ENCODE measurements around the gene RAB6A. TPM values are rescaled to one million over a fixed set of nuclear protein-coding genes. Genes with fewer than 3 reads are reported as not detected.
"Not testable (repeated sequence)": the region's sequence is repeated elsewhere in the genome, so short reads cannot be mapped to it uniquely, and the experiment has no call there.

The RAB6A gene
- total RNA-seq, 2 experiments from 2014 or later, result 85.3 to 94.2 TPM

- H3K9me3 Mint-ChIP-seq (ENCODE audit: low read depth), result no peaks in the 10 kb centered on the region
- DNase-seq (no peak), ATAC-seq (no peak)
- no peak overlapping the region for H3K27ac Mint-ChIP-seq
- peaks cover 25% of the 10 kb centered on the region for H3K4me1 Mint-ChIP-seq
- peaks cover 7% of the 10 kb centered on the region for H3K36me3 Mint-ChIP-seq
- CTCF ChIA-PET, result no interaction called here
- no peaks in the 10 kb centered on the region for H3K27me3 Mint-ChIP-seq
- H3K4me3 Mint-ChIP-seq, result no peak overlapping the region
These were observed 3.3 kb downstream of the RAB6A start for GRCh38 chr11:73757598-73757997.

DNA sequence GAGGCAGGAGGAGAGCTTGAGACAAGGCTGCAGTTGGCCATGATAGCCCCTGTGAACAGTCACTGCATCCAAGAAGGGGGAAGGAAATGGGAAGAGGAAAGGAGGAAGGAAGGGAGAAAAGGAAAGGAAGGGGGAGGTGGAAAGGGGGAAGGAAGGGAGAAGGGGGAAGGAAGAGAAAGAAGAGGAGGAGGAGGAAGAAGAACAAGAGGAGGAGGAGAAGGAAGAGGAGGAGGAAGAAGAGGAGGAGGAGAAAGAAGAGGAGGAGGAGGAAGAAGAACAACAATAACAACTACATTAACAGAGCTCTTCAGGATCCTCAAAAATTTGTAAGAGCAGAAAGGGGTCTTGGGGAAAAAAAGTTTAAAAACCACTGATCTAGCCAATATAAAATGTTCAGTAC is 5.2 kb downstream of the RAB6A start:
- Mint-ChIP-seq H3K36me3 (peaks cover 9% of the 10 kb centered on the region), H3K27ac (no peak overlapping the region), H3K4me3 (no peak overlapping the region), H3K4me1 (peaks cover 32% of the 10 kb centered on the region), H3K27me3 (no peaks in the 10 kb centered on the region), H3K9me3 (ENCODE audit: low read depth) (no peaks in the 10 kb centered on the region)
- DNase-seq (no peak), ATAC-seq (no peak)
- CTCF ChIA-PET, result no interaction called here

GRCh38 chr11:73753938-73754337 is 6.9 kb downstream of the RAB6A start:
- DNase-seq, result no peak
- CTCF ChIA-PET, result no interaction called here
- Mint-ChIP-seq H3K9me3 (ENCODE audit: low read depth) (no peaks in the 10 kb centered on the region), H3K36me3 (peaks cover 9% of the 10 kb centered on the region), H3K4me1 (peaks cover 22% of the 10 kb centered on the region), H3K27me3 (no peaks in the 10 kb centered on the region), H3K27ac (no peak overlapping the region), H3K4me3 (no peak overlapping the region)
- no peak for ATAC-seq

DNA sequence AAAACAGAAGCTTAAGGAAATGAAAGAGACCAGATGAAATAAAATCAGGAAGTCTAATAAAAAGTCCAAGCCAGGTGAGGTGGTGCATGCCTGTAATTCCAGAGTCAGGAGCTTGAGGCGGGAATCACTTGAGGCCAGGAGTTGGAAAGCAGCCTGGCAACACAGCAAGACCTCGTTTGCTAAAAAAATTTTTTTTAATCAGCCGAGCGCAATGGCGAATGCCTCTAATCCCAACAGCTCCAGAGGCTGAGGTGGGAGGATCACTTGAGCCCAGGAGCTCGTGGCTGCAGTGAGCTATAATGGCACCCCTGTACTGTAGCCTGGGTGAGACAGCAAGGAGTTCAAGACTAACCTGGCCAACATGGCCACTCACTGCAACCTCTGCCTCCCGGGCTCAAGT is 8.0 kb downstream of the RAB6A start:
- DNase-seq (no peak), ATAC-seq (no peak)
- Mint-ChIP-seq H3K27ac (no peak overlapping the region), H3K4me3 (no peak overlapping the region), H3K9me3 (ENCODE audit: low read depth) (no peaks in the 10 kb centered on the region), H3K27me3 (no peaks in the 10 kb centered on the region), H3K36me3 (peaks cover 9% of the 10 kb centered on the region), H3K4me1 (peaks cover 15% of the 10 kb centered on the region)
- CTCF ChIA-PET, result interaction anchor here (1.6 kb wide), 1 partner anchor 127 kb away, joined by 3 read pairs; no protein-coding TSS in a partner anchor

DNA sequence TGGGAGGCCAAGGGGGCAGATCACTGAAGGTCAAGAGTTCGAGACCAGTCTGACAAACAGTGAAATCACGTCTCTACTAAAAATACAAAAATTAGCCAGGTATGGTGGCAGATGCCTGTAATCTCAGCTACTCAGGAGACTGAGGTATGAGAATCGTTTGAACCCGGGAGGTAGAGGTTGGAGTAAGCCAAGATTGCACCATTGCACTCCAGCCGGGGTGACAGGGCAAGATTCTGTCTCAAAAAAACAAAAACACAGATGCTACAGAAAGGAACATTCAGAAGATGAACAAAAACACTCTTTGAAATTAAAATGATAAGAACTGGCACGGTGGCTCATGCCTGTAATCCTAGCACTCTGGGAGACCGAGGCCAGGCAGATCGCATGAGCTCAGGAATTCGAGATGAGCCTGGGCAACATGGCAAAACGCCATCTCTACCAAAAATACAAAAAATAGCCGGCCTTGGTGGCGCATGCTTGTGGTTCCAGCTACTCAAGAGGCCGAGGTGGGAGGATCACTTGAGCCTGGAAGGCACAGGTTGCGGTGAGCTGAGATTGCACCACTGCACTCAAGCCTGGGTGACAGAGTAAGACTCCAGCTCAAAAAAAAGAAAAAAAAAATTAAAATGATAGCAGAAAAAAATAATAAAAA is 8.5 kb downstream of the RAB6A start:
- Mint-ChIP-seq H3K9me3 (ENCODE audit: low read depth) (no peaks in the 10 kb centered on the region), H3K36me3 (peaks cover 8% of the 10 kb centered on the region), H3K27me3 (no peaks in the 10 kb centered on the region), H3K4me3 (no peak overlapping the region), H3K4me1 (peaks cover 13% of the 10 kb centered on the region), H3K27ac (no peak overlapping the region)
- CTCF ChIA-PET, result interaction anchor here (1.6 kb wide), 1 partner anchor 126 kb away, joined by 3 read pairs; no protein-coding TSS in a partner anchor
- ATAC-seq, result no peak
- DNase-seq, result no peak

DNA sequence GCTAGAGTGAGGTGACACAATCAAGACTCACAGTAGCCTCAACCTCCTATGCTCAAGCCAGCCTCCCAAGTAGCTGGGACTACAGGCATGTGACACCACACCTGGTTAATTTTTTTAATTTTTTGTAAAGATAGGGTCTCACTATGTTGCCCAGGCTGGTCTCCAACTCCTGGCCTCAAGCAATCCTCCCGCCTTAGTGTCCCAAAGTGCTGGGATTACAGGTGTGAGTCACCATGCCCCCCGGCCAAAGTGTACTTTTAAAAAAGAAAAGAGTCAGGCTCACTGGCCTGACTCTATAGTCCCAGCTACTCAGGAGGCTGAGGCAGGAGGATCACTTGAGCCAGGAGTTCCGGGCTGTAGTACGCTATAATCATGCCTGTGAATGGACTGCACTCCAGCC is 10.0 kb downstream of the RAB6A start:
- CTCF ChIA-PET; ATAC-seq; H3K36me3 Mint-ChIP-seq; H3K27me3 Mint-ChIP-seq; H3K4me3 Mint-ChIP-seq; H3K9me3 Mint-ChIP-seq (ENCODE audit: low read depth); H3K27ac Mint-ChIP-seq; DNase-seq: not testable (repeated sequence)
- H3K4me1 Mint-ChIP-seq, result peaks cover 12% of the 10 kb centered on the region

GRCh38 chr11:73750228-73750627 is 10.6 kb downstream of the RAB6A start:
- Mint-ChIP-seq H3K4me1 (peaks cover 12% of the 10 kb centered on the region), H3K4me3 (no peak overlapping the region), H3K27ac (no peak overlapping the region), H3K36me3 (peaks cover 6% of the 10 kb centered on the region), H3K9me3 (ENCODE audit: low read depth) (no peaks in the 10 kb centered on the region), H3K27me3 (no peaks in the 10 kb centered on the region)
- CTCF ChIA-PET, result interaction anchor here (1.2 kb wide), 1 partner anchor 10 kb away, joined by 3 read pairs; no protein-coding TSS in a partner anchor
- ATAC-seq, result no peak
- no peak for DNase-seq

DNA sequence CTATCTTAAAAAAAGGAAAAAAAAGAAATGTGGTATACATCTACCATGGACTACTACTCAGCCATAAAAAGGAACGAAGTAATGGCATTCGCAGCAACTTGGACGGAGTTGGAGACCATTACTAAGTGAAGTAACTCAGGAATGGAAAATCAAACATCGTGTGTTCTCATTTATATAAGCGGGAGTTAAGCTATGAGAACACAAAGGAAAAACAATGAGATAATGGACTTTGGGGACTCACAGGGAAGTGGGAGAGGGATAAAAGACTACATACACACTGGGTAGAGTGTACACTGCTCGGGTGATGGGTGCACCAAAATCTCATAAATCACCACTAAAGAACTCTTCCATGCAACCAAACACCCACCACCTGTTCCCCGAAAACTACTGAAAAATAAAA is 11.8 kb downstream of the RAB6A start:
- Mint-ChIP-seq H3K4me1 (peaks cover 15% of the 10 kb centered on the region), H3K4me3 (no peak overlapping the region), H3K27me3 (no peaks in the 10 kb centered on the region), H3K27ac (no peak overlapping the region), H3K36me3 (peaks cover 6% of the 10 kb centered on the region), H3K9me3 (ENCODE audit: low read depth) (no peaks in the 10 kb centered on the region)
- no peak for ATAC-seq
- CTCF ChIA-PET, result interaction anchor here (1.2 kb wide), 1 partner anchor 11 kb away, joined by 3 read pairs; no protein-coding TSS in a partner anchor
- DNase-seq, result no peak

- Mint-ChIP-seq H3K4me1 (peaks cover 18% of the 10 kb centered on the region), H3K27ac (no peak overlapping the region), H3K27me3 (no peaks in the 10 kb centered on the region), H3K9me3 (ENCODE audit: low read depth) (no peaks in the 10 kb centered on the region), H3K36me3 (peaks cover 6% of the 10 kb centered on the region), H3K4me3 (no peak overlapping the region)
- no peak for DNase-seq
- CTCF ChIA-PET, result no interaction called here
- ATAC-seq, result no peak
These were observed 12.6 kb downstream of the RAB6A start for GRCh38 chr11:73748300-73748699.

DNA sequence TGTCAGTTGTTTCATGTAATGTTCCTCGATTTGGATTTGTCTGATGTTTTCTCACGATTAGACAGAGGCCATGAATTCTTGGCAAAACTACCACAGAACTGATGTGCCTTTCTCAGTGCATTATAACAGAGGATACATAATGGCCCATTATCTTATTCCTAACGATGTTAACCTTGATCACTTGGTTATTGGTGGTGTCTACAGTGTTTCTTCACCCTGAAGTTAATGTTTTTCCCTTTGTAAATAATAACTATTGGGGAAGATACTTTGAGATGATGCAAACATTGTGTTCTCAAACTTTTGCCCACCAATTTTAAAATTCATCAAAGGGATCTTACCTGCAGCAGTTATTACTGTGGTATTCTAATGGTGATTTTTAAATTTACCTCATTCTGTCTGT is 13.1 kb downstream of the RAB6A start:
- Mint-ChIP-seq H3K36me3 (peaks cover 8% of the 10 kb centered on the region), H3K27ac (no peak overlapping the region), H3K4me1 (peaks cover 18% of the 10 kb centered on the region), H3K4me3 (no peak overlapping the region), H3K9me3 (ENCODE audit: low read depth) (no peaks in the 10 kb centered on the region), H3K27me3 (no peaks in the 10 kb centered on the region)
- CTCF ChIA-PET, result no interaction called here
- no peak for DNase-seq
- ATAC-seq, result no peak

DNA sequence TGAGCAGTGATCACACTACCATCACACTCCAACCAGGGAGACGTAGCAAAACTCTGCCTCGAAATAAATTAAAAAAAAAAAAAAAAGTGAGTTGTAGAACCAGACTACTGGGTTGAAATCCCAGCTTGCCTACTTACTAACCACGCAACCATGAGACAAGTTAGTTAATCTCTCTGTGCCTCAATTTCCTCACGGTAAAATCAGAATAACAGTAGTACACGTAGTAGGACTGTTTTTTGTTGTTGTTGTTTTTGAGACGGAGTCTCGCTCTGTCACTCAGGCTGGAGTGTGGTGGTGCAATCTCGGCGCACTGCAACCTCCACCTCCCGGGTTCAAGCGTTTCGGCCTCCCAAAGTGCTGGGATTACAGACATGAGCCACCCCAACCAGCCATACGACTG is 14.2 kb downstream of the RAB6A start:
- H3K27ac Mint-ChIP-seq, result no peak overlapping the region
- DNase-seq (no peak), ATAC-seq (no peak)
- CTCF ChIA-PET, result no interaction called here
- peaks cover 10% of the 10 kb centered on the region for H3K4me1 Mint-ChIP-seq
- H3K4me3 Mint-ChIP-seq, result no peak overlapping the region
- no peaks in the 10 kb centered on the region for H3K9me3 Mint-ChIP-seq (ENCODE audit: low read depth)
- H3K27me3 Mint-ChIP-seq, result no peaks in the 10 kb centered on the region
- peaks cover 5% of the 10 kb centered on the region for H3K36me3 Mint-ChIP-seq

DNA sequence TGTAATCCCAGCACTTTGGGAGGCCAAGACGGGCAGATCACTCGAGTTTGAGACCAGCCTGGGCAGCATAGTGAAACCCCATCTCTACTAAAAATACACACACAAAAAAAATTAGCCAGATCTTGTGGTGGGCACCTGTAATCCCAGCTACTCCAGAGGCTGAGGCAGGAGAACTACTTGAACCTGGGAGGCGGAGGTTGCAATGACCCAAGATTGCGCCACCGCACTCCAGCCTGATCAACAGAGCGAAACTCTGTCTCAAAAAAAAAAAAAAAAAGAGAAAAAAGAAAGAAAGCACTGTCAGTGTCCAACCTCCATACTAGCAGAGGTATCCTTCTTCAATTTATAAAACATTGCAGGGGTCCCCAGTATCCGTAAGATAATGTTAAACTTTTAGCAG is 17.8 kb downstream of the RAB6A start:
- peaks cover 10% of the 10 kb centered on the region for H3K36me3 Mint-ChIP-seq
- no peak overlapping the region for H3K4me3 Mint-ChIP-seq
- H3K9me3 Mint-ChIP-seq (ENCODE audit: low read depth), result no peaks in the 10 kb centered on the region
- H3K4me1 Mint-ChIP-seq, result peaks cover 7% of the 10 kb centered on the region
- no peak overlapping the region for H3K27ac Mint-ChIP-seq
- no peak for DNase-seq
- CTCF ChIA-PET, result interaction anchor here (0.8 kb wide), 1 partner anchor 81 kb away, joined by 3 read pairs; no protein-coding TSS in a partner anchor
- no peaks in the 10 kb centered on the region for H3K27me3 Mint-ChIP-seq
- ATAC-seq, result no peak

GRCh38 chr11:73735959-73736358 is 24.9 kb downstream of the RAB6A start:
- H3K4me1 Mint-ChIP-seq; H3K4me3 Mint-ChIP-seq; H3K27ac Mint-ChIP-seq; H3K9me3 Mint-ChIP-seq (ENCODE audit: low read depth); ATAC-seq; DNase-seq; H3K27me3 Mint-ChIP-seq; CTCF ChIA-PET: not testable (repeated sequence)
- H3K36me3 Mint-ChIP-seq, result peaks cover 19% of the 10 kb centered on the region

DNA sequence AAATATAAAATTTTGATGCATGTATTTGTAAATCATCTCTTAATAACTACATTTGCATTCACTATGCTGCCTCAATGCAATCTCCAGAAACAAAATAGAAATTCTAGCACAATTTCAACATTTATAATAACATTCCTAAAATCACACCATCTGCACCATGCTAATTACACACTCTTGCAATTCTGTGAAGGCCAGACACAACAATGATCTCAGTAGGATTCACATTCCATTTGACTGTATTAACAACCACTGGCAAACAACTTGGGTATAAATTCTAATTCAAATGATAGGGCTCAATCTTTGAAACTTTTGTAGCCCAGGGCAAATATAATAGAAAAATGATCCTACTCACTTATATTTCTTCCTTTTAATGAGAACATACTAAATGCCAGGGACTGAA is 25.9 kb downstream of the RAB6A start:
- ATAC-seq (no peak), DNase-seq (no peak)
- Mint-ChIP-seq H3K27ac (no peak overlapping the region), H3K4me1 (peaks cover 4% of the 10 kb centered on the region), H3K36me3 (peaks cover 18% of the 10 kb centered on the region), H3K9me3 (ENCODE audit: low read depth) (no peaks in the 10 kb centered on the region), H3K4me3 (no peak overlapping the region), H3K27me3 (no peaks in the 10 kb centered on the region)
- CTCF ChIA-PET, result no interaction called here
